HG02884 (cell line): ENCODE data around the gene MGP.

ENCODE experiments used
- ATAC-seq: cut with Tn5 transposase; IDR thresholded peaks from one replicate; pipeline ENCODE4 v1.9.1; 2021; ENCODE audit warnings: mild to moderate bottlenecking, moderate library complexity; ENCODE audit not compliant: unreplicated experiment

MGP gene

GRCh38 chr12:14903386-14904098 lies 17.9 kb upstream of the MGP start:
- no peak for ATAC-seq

GRCh38 chr12:14902465-14902864 lies 16.8 kb upstream of the MGP start:
- ATAC-seq, result no peak

GRCh38 chr12:14901228-14901562 lies 15.5 kb upstream of the MGP start:
- no peak for ATAC-seq

- no peak for ATAC-seq
Observed at GRCh38 chr12:14900521-14901227, 15.0 kb upstream of the MGP start.

GRCh38 chr12:14896521-14897169 lies 11.0 kb upstream of the MGP start:
- ATAC-seq, result no peak

- ATAC-seq, result no peak
Observed at GRCh38 chr12:14893506-14894250, 8.0 kb upstream of the MGP start.

- ATAC-seq, result no peak
Observed at GRCh38 chr12:14892726-14893505, 7.3 kb upstream of the MGP start.

GRCh38 chr12:14890701-14891100 lies 5.0 kb upstream of the MGP start:
- ATAC-seq, result no peak

GRCh38 chr12:14886271-14886670 lies 617 bp upstream of the MGP start:
- no peak for ATAC-seq

- ATAC-seq, result peak; percentile 92
Observed at GRCh38 chr12:14884458-14884878, 1.2 kb downstream of the MGP start.

- ATAC-seq, result no peak
Observed at GRCh38 chr12:14883686-14884085, 2.0 kb downstream of the MGP start.

- no peak for ATAC-seq
Observed at GRCh38 chr12:14880890-14881453, 4.7 kb downstream of the MGP start.

- ATAC-seq, result no peak
Observed at GRCh38 chr12:14879222-14879933, 6.3 kb downstream of the MGP start.

GRCh38 chr12:14878488-14878887 lies 7.2 kb downstream of the MGP start:
- no peak for ATAC-seq

GRCh38 chr12:14876833-14877232 lies 8.8 kb downstream of the MGP start:
- no peak for ATAC-seq

GRCh38 chr12:14874882-14875281 lies 10.8 kb downstream of the MGP start:
- no peak for ATAC-seq

- no peak for ATAC-seq
Observed at GRCh38 chr12:14873440-14874185, 12.0 kb downstream of the MGP start.

- ATAC-seq, result no peak
Observed at GRCh38 chr12:14871886-14872285, 13.8 kb downstream of the MGP start.

- ATAC-seq, result no peak
Observed at GRCh38 chr12:14871247-14871646, 14.4 kb downstream of the MGP start.
